OCI-LY7 (cell line): ENCODE results near the gene USP24.

Experiments used
- EZH2phosphoT487 ChIP-seq: fragments of 200-600 bp; sonication (generic); IDR thresholded peaks from 2 replicates; pipeline ENCODE4 v1.6.1; 2018; ENCODE audit warnings: low read depth, borderline replicate concordance, mild to moderate bottlenecking, mixed run types, antibody characterized with exemption, low read length, moderate library complexity, mixed read lengths
- TF ChIP-seq, protein P1 (sequence below): fragments of 200-600 bp; sonication (generic); conservative IDR thresholded peaks from 2 replicates; pipeline ENCODE4 v1.5.1; 2014; ENCODE audit warnings: mild to moderate bottlenecking, antibody characterized with exemption, low read length, moderate library complexity, mixed read lengths

DNA sequence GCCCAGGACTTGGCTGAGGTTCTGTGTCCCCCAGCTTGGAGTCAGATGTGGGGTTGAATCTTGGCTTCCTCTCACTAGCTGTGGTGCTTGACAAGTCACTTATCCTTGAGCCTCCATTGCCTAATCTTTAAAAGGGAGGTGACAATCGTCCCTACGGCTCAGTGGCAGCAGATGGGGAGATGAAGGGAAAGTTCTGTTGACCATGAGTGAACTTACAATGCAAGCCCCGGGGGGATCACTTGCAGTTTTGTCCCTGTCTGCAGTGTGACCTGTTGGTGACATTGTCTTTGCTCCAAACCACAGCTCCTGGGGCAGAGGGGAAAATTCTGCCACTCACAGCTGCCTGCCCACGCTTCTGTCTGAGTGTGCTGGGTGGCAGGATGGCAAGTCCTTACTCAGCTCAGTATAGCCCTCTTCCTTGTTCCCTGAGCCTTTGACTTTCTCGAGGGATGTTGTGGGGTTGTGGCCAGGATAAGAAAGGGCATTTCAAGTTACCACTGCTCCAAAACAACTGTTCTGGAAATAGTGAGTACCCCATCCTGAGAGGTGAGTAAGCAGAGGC lies 174.2 kb downstream of the USP24 start:
- no peak for TF ChIP-seq EZH2phosphoT487
- TF ChIP-seq, protein P1, sequence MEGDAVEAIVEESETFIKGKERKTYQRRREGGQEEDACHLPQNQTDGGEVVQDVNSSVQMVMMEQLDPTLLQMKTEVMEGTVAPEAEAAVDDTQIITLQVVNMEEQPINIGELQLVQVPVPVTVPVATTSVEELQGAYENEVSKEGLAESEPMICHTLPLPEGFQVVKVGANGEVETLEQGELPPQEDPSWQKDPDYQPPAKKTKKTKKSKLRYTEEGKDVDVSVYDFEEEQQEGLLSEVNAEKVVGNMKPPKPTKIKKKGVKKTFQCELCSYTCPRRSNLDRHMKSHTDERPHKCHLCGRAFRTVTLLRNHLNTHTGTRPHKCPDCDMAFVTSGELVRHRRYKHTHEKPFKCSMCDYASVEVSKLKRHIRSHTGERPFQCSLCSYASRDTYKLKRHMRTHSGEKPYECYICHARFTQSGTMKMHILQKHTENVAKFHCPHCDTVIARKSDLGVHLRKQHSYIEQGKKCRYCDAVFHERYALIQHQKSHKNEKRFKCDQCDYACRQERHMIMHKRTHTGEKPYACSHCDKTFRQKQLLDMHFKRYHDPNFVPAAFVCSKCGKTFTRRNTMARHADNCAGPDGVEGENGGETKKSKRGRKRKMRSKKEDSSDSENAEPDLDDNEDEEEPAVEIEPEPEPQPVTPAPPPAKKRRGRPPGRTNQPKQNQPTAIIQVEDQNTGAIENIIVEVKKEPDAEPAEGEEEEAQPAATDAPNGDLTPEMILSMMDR, result no peak
